OCI-LY1 (cell line): Measurements from ENCODE around the gene VPS54.
"Not testable (repeated sequence)": the region's sequence is repeated elsewhere in the genome, so short reads cannot be mapped to it uniquely, and the experiment has no call there.

Source experiments
- H2AFZ ChIP-seq: fragments of 200-600 bp; sonication (generic), shearing (Covaris generic); 2 replicates; pipeline ENCODE4 v1.6.0; 2014; ENCODE audit warnings: antibody characterized with exemption, mild to moderate bottlenecking, low read length
- H3F3A ChIP-seq: fragments of 200-600 bp; sonication (generic), shearing (Covaris generic); 2 replicates; pipeline ENCODE4 v1.6.0; 2014; ENCODE audit warnings: mild to moderate bottlenecking, antibody characterized with exemption, low read length, moderate library complexity; ENCODE audit not compliant: insufficient read depth
- H3K27ac ChIP-seq: fragments of 200-600 bp; sonication (generic); 2 replicates; pipeline ENCODE4 v1.5.1; 2014; ENCODE audit warnings: low read length, mixed run types, mild to moderate bottlenecking, low read depth; ENCODE audit not compliant: poor library complexity, severe bottlenecking
- H3K27me3 ChIP-seq: fragments of 200-600 bp; sonication (generic); 2 replicates; pipeline ENCODE4 v1.6.0; 2014; ENCODE audit warnings: antibody characterized with exemption, mild to moderate bottlenecking, low read length, moderate library complexity; ENCODE audit not compliant: insufficient read depth
- H3K36me3 ChIP-seq: fragments of 200-600 bp; sonication (generic); 2 replicates; pipeline ENCODE4 v1.6.1; 2014; ENCODE audit warnings: mild to moderate bottlenecking, antibody characterized with exemption, low read length, moderate library complexity, mixed read lengths; ENCODE audit not compliant: insufficient read depth
- H3K4me1 ChIP-seq: fragments of 200-600 bp; sonication (generic); 2 replicates; pipeline ENCODE4 v1.5.1; 2014; ENCODE audit warnings: mild to moderate bottlenecking, low read length, moderate library complexity; ENCODE audit not compliant: insufficient read depth, severe bottlenecking
- H3K4me2 ChIP-seq: fragments of 200-600 bp; sonication (generic), shearing (Covaris generic); 2 replicates; pipeline ENCODE4 v1.6.1; 2014; ENCODE audit warnings: low read length
- H3K4me3 ChIP-seq: fragments of 200-600 bp; sonication (generic); 2 replicates; pipeline ENCODE4 v1.5.1; 2014; ENCODE audit warnings: low read length, low read depth, mild to moderate bottlenecking, mixed read lengths; ENCODE audit not compliant: poor library complexity, severe bottlenecking
- H3K79me2 ChIP-seq: fragments of 200-600 bp; shearing (Covaris generic); 2 replicates; pipeline ENCODE4 v1.6.1; 2016; ENCODE audit warnings: mixed run types, low read length, mixed read lengths; ENCODE audit not compliant: insufficient read depth
- H3K9ac ChIP-seq: fragments of 200-600 bp; sonication (generic), shearing (Covaris generic); 2 replicates; pipeline ENCODE4 v1.6.1; 2014; ENCODE audit warnings: mild to moderate bottlenecking, low read length, mixed read lengths
- H3K9me2 ChIP-seq: fragments of 200-600 bp; sonication (generic), shearing (Covaris generic); 2 replicates; pipeline ENCODE4 v1.6.1; 2014; ENCODE audit warnings: low read depth, mild to moderate bottlenecking, low read length, mixed read lengths
- H3K9me3 ChIP-seq: fragments of 200-600 bp; shearing (Covaris generic); 2 replicates; pipeline ENCODE4 v1.6.1; 2014; ENCODE audit warnings: low read length, mixed read lengths
- H4K20me1 ChIP-seq: fragments of 200-600 bp; sonication (generic), shearing (Covaris generic); 2 replicates; pipeline ENCODE4 v1.6.0; 2016; ENCODE audit warnings: mild to moderate bottlenecking, low read length; ENCODE audit not compliant: insufficient read depth
- EZH2 ChIP-seq: fragments of 200-600 bp; sonication (generic), shearing (Covaris generic); IDR thresholded peaks from 2 replicates; pipeline ENCODE4 v1.8.0; 2017; ENCODE audit warnings: borderline replicate concordance, mixed run types, mild to moderate bottlenecking, antibody characterized with exemption, low read length, moderate library complexity, mixed read lengths
- TF ChIP-seq, protein P1 (sequence below): fragments of 200-600 bp; sonication (generic), shearing (Covaris generic); IDR thresholded peaks from 2 replicates; pipeline ENCODE4 v1.5.1; 2017; ENCODE audit warnings: mild to moderate bottlenecking, antibody characterized with exemption, low read length, moderate library complexity, mixed read lengths

VPS54 gene

DNA sequence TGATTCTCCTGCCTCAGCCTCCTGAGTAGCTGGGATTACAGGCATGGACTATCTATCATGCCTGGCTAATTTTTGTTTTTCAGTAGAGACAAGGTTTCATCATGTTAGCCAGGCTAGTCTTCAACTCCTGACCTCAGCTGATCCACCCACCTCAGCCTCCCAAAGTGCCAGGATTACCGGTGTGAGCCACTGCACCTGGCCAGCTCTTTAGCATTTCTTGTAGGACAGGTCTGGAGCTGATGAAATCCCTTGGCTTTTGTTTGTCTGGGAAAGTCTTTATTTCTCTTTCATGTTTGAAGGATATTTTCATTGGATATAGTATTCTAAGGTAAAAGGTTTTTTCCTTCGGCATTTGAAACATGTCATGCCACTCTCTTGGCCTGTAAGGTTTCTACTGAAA is 20.2 kb downstream of the VPS54 start:
- Histone ChIP-seq H3K27me3 (no peaks in the 10 kb centered on the region), H3K4me2 (no peak overlapping the region), H3K27ac (no peak overlapping the region), H3F3A (no peaks in the 10 kb centered on the region), H3K9me3 (no peaks in the 10 kb centered on the region; the same call in 1 of the 2 replicates), H2AFZ (no peak overlapping the region), H3K4me3 (no peak overlapping the region), H4K20me1 (no peaks in the 10 kb centered on the region), H3K9me2 (no peaks in the 10 kb centered on the region), H3K9ac (no peak overlapping the region), H3K79me2 (no peaks in the 10 kb centered on the region), H3K36me3 (peaks cover 5% of the 10 kb centered on the region; the same call in 1 of the 2 replicates), H3K4me1 (no peaks in the 10 kb centered on the region)
- TF ChIP-seq, protein P1, sequence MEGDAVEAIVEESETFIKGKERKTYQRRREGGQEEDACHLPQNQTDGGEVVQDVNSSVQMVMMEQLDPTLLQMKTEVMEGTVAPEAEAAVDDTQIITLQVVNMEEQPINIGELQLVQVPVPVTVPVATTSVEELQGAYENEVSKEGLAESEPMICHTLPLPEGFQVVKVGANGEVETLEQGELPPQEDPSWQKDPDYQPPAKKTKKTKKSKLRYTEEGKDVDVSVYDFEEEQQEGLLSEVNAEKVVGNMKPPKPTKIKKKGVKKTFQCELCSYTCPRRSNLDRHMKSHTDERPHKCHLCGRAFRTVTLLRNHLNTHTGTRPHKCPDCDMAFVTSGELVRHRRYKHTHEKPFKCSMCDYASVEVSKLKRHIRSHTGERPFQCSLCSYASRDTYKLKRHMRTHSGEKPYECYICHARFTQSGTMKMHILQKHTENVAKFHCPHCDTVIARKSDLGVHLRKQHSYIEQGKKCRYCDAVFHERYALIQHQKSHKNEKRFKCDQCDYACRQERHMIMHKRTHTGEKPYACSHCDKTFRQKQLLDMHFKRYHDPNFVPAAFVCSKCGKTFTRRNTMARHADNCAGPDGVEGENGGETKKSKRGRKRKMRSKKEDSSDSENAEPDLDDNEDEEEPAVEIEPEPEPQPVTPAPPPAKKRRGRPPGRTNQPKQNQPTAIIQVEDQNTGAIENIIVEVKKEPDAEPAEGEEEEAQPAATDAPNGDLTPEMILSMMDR, result no peak
- TF ChIP-seq EZH2, result no peak

DNA sequence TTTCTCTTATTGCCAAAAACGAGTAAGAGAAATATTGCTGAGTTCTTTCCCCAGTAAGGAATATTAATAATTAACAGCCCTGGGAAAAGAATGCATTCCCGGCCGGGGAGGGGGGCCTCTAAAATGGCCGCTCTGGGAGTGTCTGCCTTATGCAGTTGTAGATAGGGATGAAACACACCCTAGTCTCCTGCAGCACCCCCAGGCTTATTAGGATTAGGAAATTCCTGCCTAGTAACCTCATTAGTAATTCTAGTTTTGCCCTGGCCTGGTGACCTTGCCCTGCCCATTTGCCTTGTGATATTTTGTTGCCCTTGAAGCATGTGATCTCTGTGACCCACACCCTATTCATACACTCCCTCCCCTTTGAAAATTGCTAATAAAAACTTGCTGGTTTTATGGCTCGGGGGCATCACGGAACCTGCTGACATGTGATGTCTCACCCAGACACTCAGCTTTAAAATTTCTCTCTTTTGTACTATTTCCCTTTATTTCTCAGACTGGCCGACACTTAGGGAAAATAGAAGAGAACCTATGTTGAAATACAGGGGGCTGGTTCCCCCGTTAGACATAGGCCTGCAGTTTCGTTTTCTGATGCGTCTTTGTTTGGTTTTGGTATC is 22.5 kb downstream of the VPS54 start:
- H3K4me1 ChIP-seq, H3K9me2 ChIP-seq, H3K36me3 ChIP-seq, H3K4me2 ChIP-seq, H2AFZ ChIP-seq, H3K27ac ChIP-seq, H4K20me1 ChIP-seq, H3K79me2 ChIP-seq, H3K4me3 ChIP-seq, H3K9ac ChIP-seq, H3K9me3 ChIP-seq, H3F3A ChIP-seq, H3K27me3 ChIP-seq: not testable (repeated sequence)

DNA sequence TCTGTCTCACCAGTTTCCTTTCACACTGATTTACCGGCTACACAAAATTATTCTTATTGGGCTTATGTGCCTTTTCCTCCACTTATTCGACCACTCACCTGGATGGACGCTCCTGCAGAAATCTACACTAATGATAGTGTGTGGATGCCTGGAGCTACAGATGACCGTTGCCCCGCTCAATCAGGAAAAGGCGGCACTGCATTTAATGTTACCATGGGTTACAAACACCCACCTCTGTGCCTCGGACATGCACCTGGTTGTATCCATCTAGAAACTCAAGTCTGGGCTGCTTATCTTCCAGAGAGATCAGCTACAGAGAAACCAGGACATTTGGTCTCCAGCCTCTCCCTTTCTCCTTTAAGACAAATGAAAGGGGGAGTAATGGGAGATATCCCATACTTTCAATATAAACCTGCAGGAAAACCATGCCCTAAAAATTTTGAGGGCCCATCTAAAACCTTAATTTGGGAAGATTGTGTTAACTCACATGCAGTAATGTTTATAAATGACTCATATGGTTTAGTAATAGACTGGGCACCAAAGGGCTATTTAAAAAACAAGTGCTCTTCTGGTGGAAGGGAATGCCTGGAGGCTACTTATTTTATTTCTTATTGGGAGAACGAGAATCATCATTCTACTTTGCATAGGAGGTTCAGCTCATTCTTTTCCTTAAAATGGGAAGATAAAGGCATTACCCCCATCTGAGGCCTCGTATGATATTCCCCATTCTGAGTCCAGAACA is 24.7 kb downstream of the VPS54 start:
- not testable (repeated sequence) for H3K36me3 ChIP-seq, H3K27me3 ChIP-seq, H3K9me2 ChIP-seq, H3K9ac ChIP-seq, H3K9me3 ChIP-seq, H3K4me3 ChIP-seq, H3K4me1 ChIP-seq, H2AFZ ChIP-seq, H3F3A ChIP-seq, H3K79me2 ChIP-seq, H4K20me1 ChIP-seq, H3K4me2 ChIP-seq, H3K27ac ChIP-seq

DNA sequence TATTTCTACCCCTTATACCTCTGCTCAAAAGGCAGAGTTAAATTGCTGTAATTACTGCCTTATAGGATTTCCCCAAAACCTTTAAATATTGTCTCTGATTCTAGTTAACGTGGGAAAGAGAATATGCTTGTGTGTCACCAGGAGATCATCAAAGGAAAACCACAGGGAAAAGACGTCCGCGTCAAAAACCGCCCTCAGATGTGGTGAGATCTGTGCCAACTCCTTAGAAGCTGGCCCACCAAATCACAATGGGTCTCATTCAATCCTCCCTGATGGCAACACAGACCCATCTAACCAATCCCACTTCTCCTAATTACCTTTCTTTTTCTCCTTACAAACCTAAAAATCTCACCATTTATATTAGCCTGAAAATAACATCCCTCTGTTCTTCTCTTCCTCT is 25.4 kb downstream of the VPS54 start:
- H3K9me2 ChIP-seq, result no peaks in the 10 kb centered on the region
- H3K36me3 ChIP-seq, result no peaks in the 10 kb centered on the region
- H4K20me1 ChIP-seq, result no peaks in the 10 kb centered on the region
- H3K4me2 ChIP-seq, result no peak overlapping the region
- no peaks in the 10 kb centered on the region; the same call in 1 of the 2 replicates for H3K9me3 ChIP-seq
- H3F3A ChIP-seq, result no peaks in the 10 kb centered on the region
- H3K4me3 ChIP-seq, result no peak overlapping the region
- no peaks in the 10 kb centered on the region for H3K4me1 ChIP-seq
- H3K9ac ChIP-seq, result no peak overlapping the region
- TF ChIP-seq, protein P1, result no peak
- TF ChIP-seq EZH2, result no peak
- no peak overlapping the region for H2AFZ ChIP-seq
- no peak overlapping the region for H3K27ac ChIP-seq
- no peaks in the 10 kb centered on the region for H3K79me2 ChIP-seq
- no peaks in the 10 kb centered on the region for H3K27me3 ChIP-seq

DNA sequence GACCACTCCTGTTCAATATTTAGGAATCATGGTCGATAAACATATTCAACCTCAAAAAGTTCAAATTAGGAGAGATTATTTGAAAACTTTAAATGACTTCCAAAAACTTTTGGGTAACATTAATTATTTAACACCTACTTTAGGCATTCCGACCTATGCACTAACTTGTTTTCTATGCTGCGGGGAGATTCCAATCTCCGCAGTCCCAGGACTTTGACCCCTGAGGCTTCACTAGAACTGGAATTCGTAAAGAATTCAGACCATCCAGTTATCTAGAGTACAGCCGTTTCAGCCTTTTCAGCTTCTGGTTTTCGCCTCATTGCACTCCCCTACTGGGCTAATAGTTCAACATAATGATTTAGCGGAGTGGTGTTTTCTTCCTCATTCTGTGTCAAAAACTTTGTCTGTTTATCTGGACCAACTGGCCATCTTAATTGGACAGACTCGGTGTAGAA is 26.1 kb downstream of the VPS54 start:
- not testable (repeated sequence) for H2AFZ ChIP-seq, H3K9me2 ChIP-seq, H3K79me2 ChIP-seq, H3K9ac ChIP-seq, H3K36me3 ChIP-seq, H3K9me3 ChIP-seq, H3K4me1 ChIP-seq, H3K4me2 ChIP-seq, H3F3A ChIP-seq, H4K20me1 ChIP-seq, H3K4me3 ChIP-seq, H3K27ac ChIP-seq, H3K27me3 ChIP-seq
